ENCODE measurements around the gene ADGRA3. TPM values are rescaled to one million over a fixed set of nuclear protein-coding genes. Genes with fewer than 3 reads are reported as not detected.

Gene ADGRA3
- polyA plus RNA-seq, 1 donor: 51.5 TPM

GRCh38 chr4:22345678-22346077 lies 170.2 kb downstream of the ADGRA3 start:
- DNase-seq: no peak
- Histone ChIP-seq H3K27me3 (ENCODE audit: control insufficient read depth, insufficient read depth, low read length) (no peaks in the 10 kb centered on the region), H3K4me3 (ENCODE audit: low read length) (no peak overlapping the region), H3K27ac (ENCODE audit: low read length) (no peak overlapping the region), H3K9me3 (ENCODE audit: control insufficient read depth, low read depth, low read length) (no peaks in the 10 kb centered on the region), H3K36me3 (ENCODE audit: control insufficient read depth, insufficient read depth, low read length) (no peaks in the 10 kb centered on the region), H3K4me1 (ENCODE audit: control insufficient read depth, insufficient read depth, low read length) (no peaks in the 10 kb centered on the region)
- no CpG with 5 or more reads among the region's 1 CpG for WGBS (ENCODE audit: insufficient coverage, low lambda C conversion rate)

GRCh38 chr4:22345055-22345454 lies 170.8 kb downstream of the ADGRA3 start:
- DNase-seq: no peak
- no peaks in the 10 kb centered on the region for H3K4me1 ChIP-seq (ENCODE audit: control insufficient read depth, insufficient read depth, low read length)
- no CpG with 5 or more reads among the region's 1 CpG for WGBS (ENCODE audit: insufficient coverage, low lambda C conversion rate)
- no peaks in the 10 kb centered on the region for H3K36me3 ChIP-seq (ENCODE audit: control insufficient read depth, insufficient read depth, low read length)
- no peaks in the 10 kb centered on the region for H3K27me3 ChIP-seq (ENCODE audit: control insufficient read depth, insufficient read depth, low read length)
- no peak overlapping the region for H3K4me3 ChIP-seq (ENCODE audit: low read length)
- no peak overlapping the region for H3K27ac ChIP-seq (ENCODE audit: low read length)
- H3K9me3 ChIP-seq (ENCODE audit: control insufficient read depth, low read depth, low read length): no peaks in the 10 kb centered on the region

- DNase-seq: no peak
- 100% methylated on average over 1 of the region's 2 CpGs for WGBS (ENCODE audit: insufficient coverage, low lambda C conversion rate)
- no peaks in the 10 kb centered on the region for H3K9me3 ChIP-seq (ENCODE audit: control insufficient read depth, low read depth, low read length)
- no peak overlapping the region for H3K4me3 ChIP-seq (ENCODE audit: low read length)
- H3K27me3 ChIP-seq (ENCODE audit: control insufficient read depth, insufficient read depth, low read length): no peaks in the 10 kb centered on the region
- H3K4me1 ChIP-seq (ENCODE audit: control insufficient read depth, insufficient read depth, low read length): no peaks in the 10 kb centered on the region
- H3K27ac ChIP-seq (ENCODE audit: low read length): no peak overlapping the region
- H3K36me3 ChIP-seq (ENCODE audit: control insufficient read depth, insufficient read depth, low read length): no peaks in the 10 kb centered on the region
Observed at GRCh38 chr4:22343606-22344005, 172.3 kb downstream of the ADGRA3 start.

- H3K27me3 ChIP-seq (ENCODE audit: control insufficient read depth, insufficient read depth, low read length): no peaks in the 10 kb centered on the region
- H3K27ac ChIP-seq (ENCODE audit: low read length): no peak overlapping the region
- H3K9me3 ChIP-seq (ENCODE audit: control insufficient read depth, low read depth, low read length): no peaks in the 10 kb centered on the region
- no peak for DNase-seq
- peaks cover 2% of the 10 kb centered on the region for H3K4me1 ChIP-seq (ENCODE audit: control insufficient read depth, insufficient read depth, low read length)
- H3K36me3 ChIP-seq (ENCODE audit: control insufficient read depth, insufficient read depth, low read length): no peaks in the 10 kb centered on the region
- WGBS (ENCODE audit: insufficient coverage, low lambda C conversion rate): 100% methylated on average over 1 of the region's 5 CpGs
- no peak overlapping the region for H3K4me3 ChIP-seq (ENCODE audit: low read length)
Observed at GRCh38 chr4:22339491-22339890, 176.4 kb downstream of the ADGRA3 start.

GRCh38 chr4:22338796-22339195 lies 177.1 kb downstream of the ADGRA3 start:
- Histone ChIP-seq H3K4me1 (ENCODE audit: control insufficient read depth, insufficient read depth, low read length) (peaks cover 3% of the 10 kb centered on the region), H3K4me3 (ENCODE audit: low read length) (no peak overlapping the region), H3K27ac (ENCODE audit: low read length) (no peak overlapping the region), H3K9me3 (ENCODE audit: control insufficient read depth, low read depth, low read length) (no peaks in the 10 kb centered on the region), H3K27me3 (ENCODE audit: control insufficient read depth, insufficient read depth, low read length) (no peaks in the 10 kb centered on the region), H3K36me3 (ENCODE audit: control insufficient read depth, insufficient read depth, low read length) (no peaks in the 10 kb centered on the region)
- no peak for DNase-seq
- no CpG with 5 or more reads among the region's 2 CpGs for WGBS (ENCODE audit: insufficient coverage, low lambda C conversion rate)

Other genes starting within 250 kb of the ADGRA3 start
- 74.1 TPM for gene GBA3, start 176.9 kb upstream of the ADGRA3 start, polyA plus RNA-seq